ENCODE results near the gene ATP11C.

Gene ATP11C

DNA sequence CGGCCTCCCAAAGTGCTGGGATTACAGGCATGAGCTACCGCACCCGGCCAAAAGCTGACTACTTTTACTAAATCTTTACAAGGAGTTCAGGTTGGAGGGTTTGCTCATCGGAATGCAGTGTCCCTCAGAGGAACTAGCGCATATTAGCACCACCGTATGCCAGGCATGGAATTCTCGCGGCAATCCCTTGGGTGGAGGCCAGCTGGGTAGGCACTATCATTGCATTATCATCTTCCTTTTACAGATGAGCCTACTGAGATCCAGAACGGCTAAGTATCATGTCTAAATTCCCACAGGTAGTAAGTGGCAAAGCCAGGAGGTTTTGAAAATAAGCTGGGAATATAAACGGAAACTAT, 38.5 kb upstream of the ATP11C start:
- no peak overlapping the region for H3K23ac ChIP-seq (ENCODE audit: low read length)
- no peak overlapping the region for H3K27ac ChIP-seq (ENCODE audit: low read depth, low read length)
- no CpG with 5 or more reads among the region's 10 CpGs for WGBS (ENCODE audit: extremely low coverage, insufficient coverage, insufficient read length)
- no peak overlapping the region for H3K14ac ChIP-seq (ENCODE audit: low read length)
- no peak overlapping the region for H3K4ac ChIP-seq (ENCODE audit: low read depth, low read length)
- no peaks in the 10 kb centered on the region for H3K27me3 ChIP-seq (ENCODE audit: insufficient read depth, low read length)
- H3K4me1 ChIP-seq (ENCODE audit: control insufficient read depth in 1 of 2, insufficient read depth in 2 of 2, low read length in 2 of 2) = no peaks in the 10 kb centered on the region
- H3K4me3 ChIP-seq (ENCODE audit: low read depth, low read length) = no peak overlapping the region
- no peaks in the 10 kb centered on the region for H3K9me3 ChIP-seq (ENCODE audit: insufficient read depth, low read depth, low read length)
- H3K9ac ChIP-seq (ENCODE audit: low read length) = no peak overlapping the region
- H3K36me3 ChIP-seq (ENCODE audit: control insufficient read depth in 1 of 2, insufficient read depth in 2 of 2, low read length in 2 of 2) = no peaks in the 10 kb centered on the region
- H2BK120ac ChIP-seq (ENCODE audit: insufficient read depth, low read length, poor library complexity) = no peak overlapping the region
- H4K91ac ChIP-seq (ENCODE audit: low read depth, low read length) = no peak overlapping the region
- H3K4me2 ChIP-seq (ENCODE audit: low read length) = no peak overlapping the region
- H3K18ac ChIP-seq (ENCODE audit: low read length) = no peak overlapping the region
- no peaks in the 10 kb centered on the region for H3K79me1 ChIP-seq (ENCODE audit: low read length)
- H2BK12ac ChIP-seq (ENCODE audit: low read length) = no peak overlapping the region
- no peak for DNase-seq
- no peak overlapping the region for H4K8ac ChIP-seq (ENCODE audit: low read depth, low read length)
- H3K79me2 ChIP-seq (ENCODE audit: control insufficient read depth, insufficient read depth, low read length, poor library complexity) = no peaks in the 10 kb centered on the region
- H2AFZ ChIP-seq (ENCODE audit: insufficient read depth, low read length, poor library complexity) = no peak overlapping the region
- no peak overlapping the region for H4K12ac ChIP-seq (ENCODE audit: low read depth, low read length)
- no peak overlapping the region for H2BK5ac ChIP-seq (ENCODE audit: low read depth, low read length, poor library complexity)
- no peak overlapping the region for H2AK5ac ChIP-seq (ENCODE audit: low read length)

DNA sequence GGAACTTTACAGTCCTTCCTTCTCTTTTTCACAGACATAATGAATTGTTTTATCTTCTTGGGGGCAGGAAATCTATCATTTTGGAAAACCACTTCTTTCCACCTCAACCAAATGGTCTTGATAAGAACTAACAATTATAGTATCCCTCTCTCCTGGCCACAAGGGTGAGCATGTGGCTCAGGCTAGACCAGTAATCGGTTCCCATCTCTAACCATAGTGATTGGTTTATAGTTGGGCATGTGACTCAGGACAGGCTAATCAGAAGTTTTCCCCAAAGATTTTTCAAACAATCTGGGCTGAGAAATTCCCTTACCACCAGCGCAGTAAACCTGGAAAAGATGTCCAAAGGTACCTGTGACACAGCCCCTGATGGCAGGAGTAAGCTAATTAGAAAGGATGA, 36.4 kb upstream of the ATP11C start:
- H3K23ac ChIP-seq (ENCODE audit: low read length) = no peak overlapping the region
- WGBS (ENCODE audit: extremely low coverage, insufficient coverage, insufficient read length) = no CpG with 5 or more reads among the region's 2 CpGs
- H3K4me3 ChIP-seq (ENCODE audit: low read depth, low read length) = no peak overlapping the region

DNA sequence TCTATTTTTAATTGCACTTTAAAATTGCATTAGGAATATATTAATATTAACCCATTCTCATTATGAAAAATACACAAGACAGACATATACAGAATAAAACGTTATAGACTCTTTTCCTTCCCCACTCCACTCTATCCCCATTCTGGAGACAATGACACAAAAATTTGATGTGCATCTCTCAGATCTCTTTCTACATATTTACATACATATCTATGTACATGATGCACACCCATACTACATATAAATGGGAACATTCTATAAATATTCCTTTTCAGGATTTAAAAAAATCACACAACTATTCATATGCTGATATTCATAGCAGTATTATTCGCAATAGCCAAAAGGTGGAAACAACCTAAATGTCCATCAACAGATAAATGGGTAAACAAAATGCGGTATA, 34.9 kb upstream of the ATP11C start:
- H4K12ac ChIP-seq (ENCODE audit: low read depth, low read length) = no peak overlapping the region
- no peak overlapping the region for H2BK5ac ChIP-seq (ENCODE audit: low read depth, low read length, poor library complexity)
- no peak overlapping the region for H2AFZ ChIP-seq (ENCODE audit: insufficient read depth, low read length, poor library complexity)
- no peak overlapping the region for H2AK5ac ChIP-seq (ENCODE audit: low read length)
- no peaks in the 10 kb centered on the region for H3K36me3 ChIP-seq (ENCODE audit: control insufficient read depth in 1 of 2, insufficient read depth in 2 of 2, low read length in 2 of 2)
- no CpG with 5 or more reads among the region's 3 CpGs for WGBS (ENCODE audit: extremely low coverage, insufficient coverage, insufficient read length)
- no peak overlapping the region for H3K9ac ChIP-seq (ENCODE audit: low read length)
- H4K91ac ChIP-seq (ENCODE audit: low read depth, low read length) = no peak overlapping the region
- H3K27me3 ChIP-seq (ENCODE audit: insufficient read depth, low read length) = no peaks in the 10 kb centered on the region
- H2BK120ac ChIP-seq (ENCODE audit: insufficient read depth, low read length, poor library complexity) = no peak overlapping the region
- H3K27ac ChIP-seq (ENCODE audit: low read depth, low read length) = no peak overlapping the region
- no peak overlapping the region for H4K8ac ChIP-seq (ENCODE audit: low read depth, low read length)
- no peaks in the 10 kb centered on the region for H3K79me1 ChIP-seq (ENCODE audit: low read length)
- no peak overlapping the region for H2BK12ac ChIP-seq (ENCODE audit: low read length)
- no peak overlapping the region for H3K4me3 ChIP-seq (ENCODE audit: low read depth, low read length)
- H3K79me2 ChIP-seq (ENCODE audit: control insufficient read depth, insufficient read depth, low read length, poor library complexity) = no peaks in the 10 kb centered on the region
- DNase-seq = no peak
- H3K18ac ChIP-seq (ENCODE audit: low read length) = no peak overlapping the region
- H3K4ac ChIP-seq (ENCODE audit: low read depth, low read length) = no peak overlapping the region
- no peak overlapping the region for H3K4me2 ChIP-seq (ENCODE audit: low read length)
- no peak overlapping the region for H3K14ac ChIP-seq (ENCODE audit: low read length)
- H3K4me1 ChIP-seq (ENCODE audit: control insufficient read depth in 1 of 2, insufficient read depth in 2 of 2, low read length in 2 of 2) = no peaks in the 10 kb centered on the region
- H3K23ac ChIP-seq (ENCODE audit: low read length) = no peak overlapping the region
- H3K9me3 ChIP-seq (ENCODE audit: insufficient read depth, low read depth, low read length) = no peaks in the 10 kb centered on the region

More for the DNA sequence above, 36.4 kb upstream of the ATP11C start:
- H2AK5ac ChIP-seq (ENCODE audit: low read length) = no peak overlapping the region
- no peak overlapping the region for H2BK120ac ChIP-seq (ENCODE audit: insufficient read depth, low read length, poor library complexity)
- H3K27ac ChIP-seq (ENCODE audit: low read depth, low read length) = no peak overlapping the region
- H3K36me3 ChIP-seq (ENCODE audit: control insufficient read depth in 1 of 2, insufficient read depth in 2 of 2, low read length in 2 of 2) = no peaks in the 10 kb centered on the region
- H2BK12ac ChIP-seq (ENCODE audit: low read length) = no peak overlapping the region
- H3K4me2 ChIP-seq (ENCODE audit: low read length) = no peak overlapping the region
- H3K79me2 ChIP-seq (ENCODE audit: control insufficient read depth, insufficient read depth, low read length, poor library complexity) = no peaks in the 10 kb centered on the region
- no peak overlapping the region for H3K4ac ChIP-seq (ENCODE audit: low read depth, low read length)
- no peak overlapping the region for H2BK5ac ChIP-seq (ENCODE audit: low read depth, low read length, poor library complexity)
- no peak overlapping the region for H3K18ac ChIP-seq (ENCODE audit: low read length)
- no peak for DNase-seq
- H3K79me1 ChIP-seq (ENCODE audit: low read length) = no peaks in the 10 kb centered on the region
- H4K91ac ChIP-seq (ENCODE audit: low read depth, low read length) = no peak overlapping the region
- no peak overlapping the region for H3K9ac ChIP-seq (ENCODE audit: low read length)
- no peak overlapping the region for H4K12ac ChIP-seq (ENCODE audit: low read depth, low read length)
- H3K14ac ChIP-seq (ENCODE audit: low read length) = no peak overlapping the region
- H4K8ac ChIP-seq (ENCODE audit: low read depth, low read length) = no peak overlapping the region
- no peaks in the 10 kb centered on the region for H3K9me3 ChIP-seq (ENCODE audit: insufficient read depth, low read depth, low read length)
- no peaks in the 10 kb centered on the region for H3K27me3 ChIP-seq (ENCODE audit: insufficient read depth, low read length)
- no peak overlapping the region for H2AFZ ChIP-seq (ENCODE audit: insufficient read depth, low read length, poor library complexity)
- no peaks in the 10 kb centered on the region for H3K4me1 ChIP-seq (ENCODE audit: control insufficient read depth in 1 of 2, insufficient read depth in 2 of 2, low read length in 2 of 2)

DNA sequence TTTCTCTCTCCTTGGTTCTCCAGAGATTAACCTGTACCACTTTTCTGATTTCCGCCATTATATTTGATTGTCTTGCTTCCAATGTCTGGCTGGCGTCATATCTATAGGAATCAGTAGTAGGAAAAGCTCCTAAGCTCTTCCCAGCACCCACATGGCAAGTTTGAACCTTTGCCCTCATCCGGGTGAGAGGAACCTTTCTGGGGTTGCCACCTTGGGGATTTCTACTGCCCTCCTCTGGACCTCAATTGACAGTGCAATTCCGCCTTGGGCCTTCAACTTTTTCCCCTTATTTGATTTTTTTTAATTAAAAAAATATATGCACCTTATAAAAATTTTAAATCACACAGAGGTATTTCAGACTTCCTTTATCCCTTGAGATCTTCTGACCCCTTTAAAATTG, 34.4 kb upstream of the ATP11C start:
- no peak overlapping the region for H2AFZ ChIP-seq (ENCODE audit: insufficient read depth, low read length, poor library complexity)

More for the DNA sequence above, 34.4 kb upstream of the ATP11C start:
- Histone ChIP-seq H3K4me3 (ENCODE audit: low read depth, low read length) (no peak overlapping the region), H3K27me3 (ENCODE audit: insufficient read depth, low read length) (no peaks in the 10 kb centered on the region), H3K79me1 (ENCODE audit: low read length) (no peaks in the 10 kb centered on the region), H3K4ac (ENCODE audit: low read depth, low read length) (no peak overlapping the region), H4K8ac (ENCODE audit: low read depth, low read length) (no peak overlapping the region), H3K36me3 (ENCODE audit: control insufficient read depth in 1 of 2, insufficient read depth in 2 of 2, low read length in 2 of 2) (no peaks in the 10 kb centered on the region), H3K14ac (ENCODE audit: low read length) (no peak overlapping the region), H3K18ac (ENCODE audit: low read length) (no peak overlapping the region), H2BK12ac (ENCODE audit: low read length) (no peak overlapping the region), H2BK120ac (ENCODE audit: insufficient read depth, low read length, poor library complexity) (no peak overlapping the region), H3K79me2 (ENCODE audit: control insufficient read depth, insufficient read depth, low read length, poor library complexity) (no peaks in the 10 kb centered on the region), H2AK5ac (ENCODE audit: low read length) (no peak overlapping the region), H2BK5ac (ENCODE audit: low read depth, low read length, poor library complexity) (no peak overlapping the region), H3K23ac (ENCODE audit: low read length) (no peak overlapping the region), H3K4me2 (ENCODE audit: low read length) (no peak overlapping the region), H3K9ac (ENCODE audit: low read length) (no peak overlapping the region), H3K9me3 (ENCODE audit: insufficient read depth, low read depth, low read length) (no peaks in the 10 kb centered on the region), H4K91ac (ENCODE audit: low read depth, low read length) (no peak overlapping the region), H4K12ac (ENCODE audit: low read depth, low read length) (no peak overlapping the region), H3K4me1 (ENCODE audit: control insufficient read depth in 1 of 2, insufficient read depth in 2 of 2, low read length in 2 of 2) (no peaks in the 10 kb centered on the region), H3K27ac (ENCODE audit: low read depth, low read length) (no peak overlapping the region)
- DNase-seq = peak in 1 of 2 donors; percentile 10
- no CpG with 5 or more reads among the region's 4 CpGs for WGBS (ENCODE audit: extremely low coverage, insufficient coverage, insufficient read length)
